Measurements from ENCODE around the gene SPECC1.
"Not testable (repeated sequence)": the region's sequence is repeated elsewhere in the genome, so short reads cannot be mapped to it uniquely, and the experiment has no call there.

SPECC1 gene

GRCh38 chr17:20022701-20023100, 13.5 kb downstream of the SPECC1 start:
- no peaks in the 10 kb centered on the region for H3K4me1 ChIP-seq (ENCODE audit: control insufficient read depth, low read depth, low read length)
- H3K27ac ChIP-seq (ENCODE audit: low read length), result no peak overlapping the region
- H3K36me3 ChIP-seq (ENCODE audit: control insufficient read depth, low read depth, low read length), result no peaks in the 10 kb centered on the region
- H3K9me3 ChIP-seq (ENCODE audit: control insufficient read depth, low read depth, low read length), result no peaks in the 10 kb centered on the region
- H3K4me3 ChIP-seq (ENCODE audit: low read length), result no peak overlapping the region
- H3K27me3 ChIP-seq (ENCODE audit: control insufficient read depth, insufficient read depth, low read length), result no peaks in the 10 kb centered on the region
- H3K9ac ChIP-seq (ENCODE audit: low read length), result no peak overlapping the region

DNA sequence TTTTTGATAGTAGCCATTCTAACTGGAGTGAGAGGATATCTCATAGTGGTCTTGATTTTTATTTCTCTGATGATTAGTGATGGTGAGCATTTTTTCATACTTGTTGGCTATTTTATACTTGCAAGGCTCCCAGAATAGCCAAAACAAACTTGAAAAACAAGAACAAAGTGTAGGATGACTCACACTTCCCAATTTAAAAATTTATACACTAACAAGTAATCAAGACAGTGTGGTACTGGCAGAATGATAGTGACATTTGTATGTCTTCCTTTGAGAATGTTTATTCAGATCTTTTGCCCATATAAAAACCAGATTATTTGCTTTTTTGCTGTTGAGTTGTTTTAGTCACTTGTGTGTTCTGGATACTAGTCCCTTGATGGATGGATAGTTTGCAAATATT, 17.8 kb downstream of the SPECC1 start:
- Histone ChIP-seq H3K27me3 (ENCODE audit: control insufficient read depth, insufficient read depth, low read length) (no peaks in the 10 kb centered on the region), H3K9ac (ENCODE audit: low read length) (no peak overlapping the region)

GRCh38 chr17:20028443-20028842, 19.3 kb downstream of the SPECC1 start:
- no peaks in the 10 kb centered on the region for H3K9me3 ChIP-seq (ENCODE audit: control insufficient read depth, low read depth, low read length)
- no peaks in the 10 kb centered on the region for H3K4me1 ChIP-seq (ENCODE audit: control insufficient read depth, low read depth, low read length)
- H3K36me3 ChIP-seq (ENCODE audit: control insufficient read depth, low read depth, low read length), result no peaks in the 10 kb centered on the region
- no peaks in the 10 kb centered on the region for H3K27me3 ChIP-seq (ENCODE audit: control insufficient read depth, insufficient read depth, low read length)
- H3K4me3 ChIP-seq (ENCODE audit: low read length), result no peak overlapping the region
- H3K9ac ChIP-seq (ENCODE audit: low read length), result no peak overlapping the region
- H3K27ac ChIP-seq (ENCODE audit: low read length), result no peak overlapping the region

More for the DNA sequence above, 17.8 kb downstream of the SPECC1 start:
- Histone ChIP-seq H3K9me3 (ENCODE audit: control insufficient read depth, low read depth, low read length) (no peaks in the 10 kb centered on the region), H3K4me1 (ENCODE audit: control insufficient read depth, low read depth, low read length) (no peaks in the 10 kb centered on the region), H3K4me3 (ENCODE audit: low read length) (no peak overlapping the region), H3K27ac (ENCODE audit: low read length) (no peak overlapping the region), H3K36me3 (ENCODE audit: control insufficient read depth, low read depth, low read length) (no peaks in the 10 kb centered on the region)

- Histone ChIP-seq H3K36me3 (ENCODE audit: control insufficient read depth, low read depth, low read length) (no peaks in the 10 kb centered on the region), H3K4me3 (ENCODE audit: low read length) (no peak overlapping the region)
Observed at GRCh38 chr17:20032636-20033035, 23.5 kb downstream of the SPECC1 start.

GRCh38 chr17:20033415-20033814, 24.3 kb downstream of the SPECC1 start:
- no peak overlapping the region for H3K27ac ChIP-seq (ENCODE audit: low read length)
- H3K9me3 ChIP-seq (ENCODE audit: control insufficient read depth, low read depth, low read length), result no peaks in the 10 kb centered on the region
- no peaks in the 10 kb centered on the region for H3K36me3 ChIP-seq (ENCODE audit: control insufficient read depth, low read depth, low read length)
- no peak overlapping the region for H3K4me3 ChIP-seq (ENCODE audit: low read length)
- H3K27me3 ChIP-seq (ENCODE audit: control insufficient read depth, insufficient read depth, low read length), result no peaks in the 10 kb centered on the region
- no peak overlapping the region for H3K9ac ChIP-seq (ENCODE audit: low read length)
- no peaks in the 10 kb centered on the region for H3K4me1 ChIP-seq (ENCODE audit: control insufficient read depth, low read depth, low read length)

More at GRCh38 chr17:20032636-20033035, 23.5 kb downstream of the SPECC1 start:
- H3K27ac ChIP-seq (ENCODE audit: low read length), result no peak overlapping the region
- H3K9ac ChIP-seq (ENCODE audit: low read length), result no peak overlapping the region
- no peaks in the 10 kb centered on the region for H3K9me3 ChIP-seq (ENCODE audit: control insufficient read depth, low read depth, low read length)
- H3K4me1 ChIP-seq (ENCODE audit: control insufficient read depth, low read depth, low read length), result no peaks in the 10 kb centered on the region
- no peaks in the 10 kb centered on the region for H3K27me3 ChIP-seq (ENCODE audit: control insufficient read depth, insufficient read depth, low read length)

DNA sequence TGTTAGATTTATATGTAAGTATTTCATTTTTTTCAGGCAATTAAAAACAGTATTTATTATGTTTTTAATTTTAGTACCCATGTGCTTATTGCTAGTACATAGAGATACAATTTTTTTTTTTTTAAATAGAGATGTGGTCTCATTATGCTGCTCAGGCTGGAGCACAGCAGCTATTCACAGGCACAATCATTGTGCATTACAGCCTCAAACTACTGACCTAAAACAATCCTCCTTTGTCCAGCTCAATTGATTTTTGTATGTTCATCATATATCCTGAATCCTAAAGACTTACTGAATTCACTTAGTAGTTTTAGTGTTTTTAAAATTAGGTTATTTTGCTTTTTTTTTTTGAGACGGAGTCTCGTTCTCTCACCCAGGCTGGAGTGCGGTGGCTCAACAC, 26.3 kb downstream of the SPECC1 start:
- no peak overlapping the region for H3K27ac ChIP-seq (ENCODE audit: low read length)
- H3K27me3 ChIP-seq (ENCODE audit: control insufficient read depth, insufficient read depth, low read length), result no peaks in the 10 kb centered on the region
- no peak overlapping the region for H3K4me3 ChIP-seq (ENCODE audit: low read length)
- H3K9ac ChIP-seq (ENCODE audit: low read length), result no peak overlapping the region
- no peaks in the 10 kb centered on the region for H3K9me3 ChIP-seq (ENCODE audit: control insufficient read depth, low read depth, low read length)
- H3K4me1 ChIP-seq (ENCODE audit: control insufficient read depth, low read depth, low read length), result no peaks in the 10 kb centered on the region
- H3K36me3 ChIP-seq (ENCODE audit: control insufficient read depth, low read depth, low read length), result no peaks in the 10 kb centered on the region

DNA sequence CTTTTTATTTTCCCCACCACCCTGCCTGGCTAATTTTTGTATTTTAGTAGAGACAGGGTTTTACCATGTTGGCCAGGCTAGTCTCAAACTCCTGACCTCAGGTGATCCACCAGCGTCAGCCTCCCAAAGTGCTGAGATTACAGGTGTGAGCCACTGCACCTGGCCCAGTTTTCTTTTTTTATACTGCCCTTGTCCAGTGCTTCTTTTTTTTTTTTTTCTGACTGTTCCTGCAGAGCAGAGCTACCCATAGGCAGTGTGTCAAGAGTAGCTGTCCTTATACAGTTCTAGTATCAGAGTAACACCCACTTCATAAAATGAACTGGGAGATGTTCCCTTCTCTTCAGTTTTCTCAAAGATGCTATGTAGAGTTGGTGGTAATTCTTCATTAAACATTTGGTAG, 28.1 kb downstream of the SPECC1 start:
- not testable (repeated sequence) for H3K4me3 ChIP-seq (ENCODE audit: low read length); H3K27me3 ChIP-seq (ENCODE audit: control insufficient read depth, insufficient read depth, low read length); H3K36me3 ChIP-seq (ENCODE audit: control insufficient read depth, low read depth, low read length); H3K27ac ChIP-seq (ENCODE audit: low read length); H3K9ac ChIP-seq (ENCODE audit: low read length); H3K9me3 ChIP-seq (ENCODE audit: control insufficient read depth, low read depth, low read length); H3K4me1 ChIP-seq (ENCODE audit: control insufficient read depth, low read depth, low read length)

DNA sequence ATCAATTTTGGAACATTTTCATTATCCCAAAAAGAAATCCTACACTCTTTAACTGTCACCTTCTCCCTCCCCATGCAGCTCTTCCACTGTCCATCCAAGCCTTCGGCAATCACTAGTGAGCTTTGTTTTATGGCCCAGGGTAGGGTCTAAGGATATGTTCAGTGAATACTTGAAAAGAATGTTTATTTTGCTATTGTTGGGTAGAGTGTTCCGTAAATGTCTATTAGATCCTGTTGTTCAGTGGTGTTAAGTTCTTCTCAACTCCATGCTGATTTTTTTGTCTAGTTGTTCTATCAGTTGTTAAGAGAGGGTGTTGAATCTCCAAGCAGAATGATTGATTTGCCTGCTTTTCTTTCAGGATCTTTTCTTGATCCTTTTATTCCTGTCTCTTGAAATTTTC, 29.9 kb downstream of the SPECC1 start:
- no peaks in the 10 kb centered on the region for H3K9me3 ChIP-seq (ENCODE audit: control insufficient read depth, low read depth, low read length)
- H3K4me3 ChIP-seq (ENCODE audit: low read length), result no peak overlapping the region
- H3K4me1 ChIP-seq (ENCODE audit: control insufficient read depth, low read depth, low read length), result no peaks in the 10 kb centered on the region
- no peak overlapping the region for H3K27ac ChIP-seq (ENCODE audit: low read length)
- no peak overlapping the region for H3K9ac ChIP-seq (ENCODE audit: low read length)
- H3K27me3 ChIP-seq (ENCODE audit: control insufficient read depth, insufficient read depth, low read length), result no peaks in the 10 kb centered on the region
- H3K36me3 ChIP-seq (ENCODE audit: control insufficient read depth, low read depth, low read length), result no peaks in the 10 kb centered on the region

DNA sequence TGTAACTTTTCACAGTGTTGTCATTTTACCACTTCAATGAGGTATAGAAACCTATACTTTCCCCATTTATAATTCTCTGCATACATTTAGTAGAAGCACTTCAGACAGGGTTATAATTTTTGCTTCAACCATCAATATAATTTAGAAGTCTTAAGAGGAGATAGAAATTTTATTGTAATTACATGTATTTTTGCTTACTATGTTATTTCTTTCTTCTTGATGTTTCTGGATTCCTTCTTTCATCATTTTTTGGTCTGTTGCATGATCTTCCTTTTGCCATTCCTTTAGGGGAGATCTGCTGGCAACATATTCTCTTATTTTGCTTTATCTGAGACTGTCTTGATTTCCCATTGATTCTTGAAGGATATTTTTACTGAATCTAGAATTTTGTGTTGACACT, 31.1 kb downstream of the SPECC1 start:
- H3K9ac ChIP-seq (ENCODE audit: low read length), result no peak overlapping the region
- H3K27me3 ChIP-seq (ENCODE audit: control insufficient read depth, insufficient read depth, low read length), result no peaks in the 10 kb centered on the region
- H3K4me3 ChIP-seq (ENCODE audit: low read length), result no peak overlapping the region
- no peaks in the 10 kb centered on the region for H3K9me3 ChIP-seq (ENCODE audit: control insufficient read depth, low read depth, low read length)
- H3K36me3 ChIP-seq (ENCODE audit: control insufficient read depth, low read depth, low read length), result no peaks in the 10 kb centered on the region
- H3K4me1 ChIP-seq (ENCODE audit: control insufficient read depth, low read depth, low read length), result no peaks in the 10 kb centered on the region
- H3K27ac ChIP-seq (ENCODE audit: low read length), result no peak overlapping the region

GRCh38 chr17:20043021-20043420, 33.9 kb downstream of the SPECC1 start:
- H3K27ac ChIP-seq (ENCODE audit: low read length), result no peak overlapping the region
- no peaks in the 10 kb centered on the region for H3K4me1 ChIP-seq (ENCODE audit: control insufficient read depth, low read depth, low read length)
- no peak overlapping the region for H3K9ac ChIP-seq (ENCODE audit: low read length)
- no peak overlapping the region for H3K4me3 ChIP-seq (ENCODE audit: low read length)
- no peaks in the 10 kb centered on the region for H3K9me3 ChIP-seq (ENCODE audit: control insufficient read depth, low read depth, low read length)
- no peaks in the 10 kb centered on the region for H3K27me3 ChIP-seq (ENCODE audit: control insufficient read depth, insufficient read depth, low read length)
- H3K36me3 ChIP-seq (ENCODE audit: control insufficient read depth, low read depth, low read length), result no peaks in the 10 kb centered on the region

DNA sequence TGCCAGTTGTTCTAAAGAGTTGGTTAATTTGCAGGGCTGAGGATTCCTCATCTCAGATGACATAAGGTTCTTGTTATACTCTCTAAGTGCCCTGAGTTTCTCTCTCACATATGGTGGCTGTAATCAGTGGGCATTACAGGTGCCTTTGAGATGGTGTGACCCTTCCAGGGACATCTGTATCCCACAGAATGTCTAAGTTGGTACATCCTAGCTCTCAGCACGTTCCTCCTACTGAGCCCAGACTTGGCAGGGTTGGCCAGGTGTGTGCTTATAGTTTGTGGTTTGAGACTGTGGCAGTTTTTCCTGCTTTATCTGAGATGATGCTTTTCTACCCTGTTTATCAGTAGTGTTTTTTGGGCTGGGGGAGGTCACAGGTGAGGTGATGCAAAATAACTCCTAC, 36.3 kb downstream of the SPECC1 start:
- H3K4me3 ChIP-seq (ENCODE audit: low read length), result no peak overlapping the region
- H3K9ac ChIP-seq (ENCODE audit: low read length), result no peak overlapping the region
- H3K27ac ChIP-seq (ENCODE audit: low read length), result no peak overlapping the region
- H3K4me1 ChIP-seq (ENCODE audit: control insufficient read depth, low read depth, low read length), result no peaks in the 10 kb centered on the region
- H3K9me3 ChIP-seq (ENCODE audit: control insufficient read depth, low read depth, low read length), result no peaks in the 10 kb centered on the region
- H3K36me3 ChIP-seq (ENCODE audit: control insufficient read depth, low read depth, low read length), result no peaks in the 10 kb centered on the region
- H3K27me3 ChIP-seq (ENCODE audit: control insufficient read depth, insufficient read depth, low read length), result no peaks in the 10 kb centered on the region

GRCh38 chr17:20046629-20047028, 37.5 kb downstream of the SPECC1 start:
- H3K9me3 ChIP-seq (ENCODE audit: control insufficient read depth, low read depth, low read length), result no peaks in the 10 kb centered on the region
- H3K9ac ChIP-seq (ENCODE audit: low read length), result no peak overlapping the region
- H3K27me3 ChIP-seq (ENCODE audit: control insufficient read depth, insufficient read depth, low read length), result no peaks in the 10 kb centered on the region
- H3K36me3 ChIP-seq (ENCODE audit: control insufficient read depth, low read depth, low read length), result no peaks in the 10 kb centered on the region
- H3K4me3 ChIP-seq (ENCODE audit: low read length), result no peak overlapping the region
- H3K27ac ChIP-seq (ENCODE audit: low read length), result no peak overlapping the region
- H3K4me1 ChIP-seq (ENCODE audit: control insufficient read depth, low read depth, low read length), result no peaks in the 10 kb centered on the region

Data from iPS-18a (cell line).